NCI-H128 (cell line): ENCODE data around the gene HRH2.

Experiments
- DNase-seq: peaks from one replicate; lab custom pipeline; 2025; ENCODE audit not compliant: unreplicated experiment; lab: John Stamatoyannopoulos, UW

HRH2 gene

GRCh38 chr5:175675873-175676272 lies 18.0 kb downstream of the HRH2 start:
- DNase-seq, result no peak

GRCh38 chr5:175677571-175677970 lies 19.7 kb downstream of the HRH2 start:
- no peak for DNase-seq

- DNase-seq, result no peak
Measured at GRCh38 chr5:175678074-175678473, 20.2 kb downstream of the HRH2 start.

- DNase-seq, result no peak
Measured at GRCh38 chr5:175679411-175679810, 21.5 kb downstream of the HRH2 start.

- no peak for DNase-seq
Measured at GRCh38 chr5:175680020-175680419, 22.1 kb downstream of the HRH2 start.

GRCh38 chr5:175680463-175680862 lies 22.6 kb downstream of the HRH2 start:
- DNase-seq, result no peak

GRCh38 chr5:175681045-175681967 lies 23.4 kb downstream of the HRH2 start:
- no peak for DNase-seq

- DNase-seq, result no peak
Measured at GRCh38 chr5:175681968-175682340, 24.1 kb downstream of the HRH2 start.

GRCh38 chr5:175682664-175683063 lies 24.8 kb downstream of the HRH2 start:
- DNase-seq, result no peak

- no peak for DNase-seq
Measured at GRCh38 chr5:175683231-175683630, 25.4 kb downstream of the HRH2 start.

GRCh38 chr5:175683921-175684320 lies 26.1 kb downstream of the HRH2 start:
- no peak for DNase-seq

- DNase-seq, result no peak
Measured at GRCh38 chr5:175684931-175685330, 27.1 kb downstream of the HRH2 start.

GRCh38 chr5:175685701-175686350 lies 28.0 kb downstream of the HRH2 start:
- no peak for DNase-seq

- no peak for DNase-seq
Measured at GRCh38 chr5:175686396-175686795, 28.5 kb downstream of the HRH2 start.

GRCh38 chr5:175686826-175687225 lies 29.0 kb downstream of the HRH2 start:
- DNase-seq, result no peak

- no peak for DNase-seq
Measured at GRCh38 chr5:175687231-175687701, 29.4 kb downstream of the HRH2 start.

GRCh38 chr5:175688352-175689146 lies 30.7 kb downstream of the HRH2 start:
- DNase-seq, result no peak

- DNase-seq, result no peak
Measured at GRCh38 chr5:175689147-175689991, 31.5 kb downstream of the HRH2 start.

- DNase-seq, result no peak
Measured at GRCh38 chr5:175690025-175690424, 32.2 kb downstream of the HRH2 start.

- DNase-seq, result no peak
Measured at GRCh38 chr5:175690586-175690985, 32.7 kb downstream of the HRH2 start.

GRCh38 chr5:175691761-175692160 lies 33.9 kb downstream of the HRH2 start:
- DNase-seq, result no peak
